GM18499 (cell line): ENCODE results near the gene ANKRD20A1.
"Not testable (repeated sequence)": the region's sequence is repeated elsewhere in the genome, so short reads cannot be mapped to it uniquely, and the experiment has no call there.

Experiments used
- ATAC-seq: cut with Tn5 transposase; IDR thresholded peaks from one replicate; pipeline ENCODE4 v1.9.1; 2021; ENCODE audit warnings: moderate number of reproducible peaks; ENCODE audit not compliant: insufficient read depth, unreplicated experiment

Gene ANKRD20A1

DNA sequence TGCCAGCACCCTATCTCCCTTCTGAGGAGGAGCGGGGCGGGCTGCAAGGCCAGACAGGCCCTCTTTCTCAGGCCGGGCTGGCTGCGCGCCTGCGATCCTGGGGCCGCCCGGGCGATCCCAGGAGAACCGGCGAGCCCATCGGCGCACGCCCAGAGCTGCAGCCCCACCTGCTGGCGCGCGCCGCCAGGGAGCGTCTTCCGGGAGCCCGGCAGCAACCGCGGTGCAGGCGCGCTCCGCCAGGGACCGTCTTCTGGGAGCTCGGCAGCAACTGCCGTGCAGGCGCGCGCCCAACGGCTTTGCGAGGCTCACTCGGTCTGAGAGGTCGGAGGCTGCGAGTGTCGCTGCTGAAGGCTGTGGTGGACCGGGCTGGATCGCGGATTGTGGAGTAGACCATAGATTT lies at the start of gene ANKRD20A1:
Gene ANKRD20A1 (plus strand): TSS at position 61 of the 400 bp plus-strand sequence. CDS start 496 bp downstream, outside the sequence.
- not testable (repeated sequence) for ATAC-seq

DNA sequence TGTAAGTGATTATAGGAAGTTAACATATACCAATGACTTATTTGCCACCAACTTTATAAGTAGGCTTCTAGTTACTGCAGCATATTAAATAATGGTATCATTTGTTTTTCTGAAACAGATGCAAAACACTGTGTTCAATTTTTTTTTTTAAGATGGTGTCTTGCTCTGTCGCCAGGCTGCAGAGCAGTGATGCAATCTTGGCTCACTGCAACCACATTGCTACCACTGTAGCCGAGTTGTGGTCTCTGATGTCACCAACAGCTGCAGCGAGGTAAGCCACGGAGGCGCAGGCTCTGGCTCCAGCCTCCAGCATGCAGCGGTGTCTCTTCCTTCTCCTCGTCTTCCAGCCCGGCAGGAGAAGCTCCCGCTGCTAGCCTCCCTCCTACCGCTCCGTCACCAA lies 26.6 kb upstream of the ANKRD20A1 start:
- not testable (repeated sequence) for ATAC-seq
